Mesendoderm (in vitro differentiated cells): ENCODE data around the gene RASGRP3.

Source experiments
- DNase-seq: peaks from one replicate; pipeline ENCODE4 v3.0.0; 2013
- H2AK5ac ChIP-seq: 2 replicates; pipeline ENCODE4 v1.6.1; 2013; ENCODE audit warnings: low read length, inconsistent platforms
- H2BK120ac ChIP-seq: 2 replicates; pipeline ENCODE4 v1.6.1; 2013; ENCODE audit warnings: low read depth, mild to moderate bottlenecking, low read length, moderate library complexity, mixed read lengths
- H2BK15ac ChIP-seq: replicated peaks from 2 replicates; pipeline ENCODE4 v1.6.1; 2013; ENCODE audit warnings: low read depth, mild to moderate bottlenecking, moderate library complexity
- H2BK5ac ChIP-seq: 2 replicates; pipeline ENCODE4 v1.6.1; 2013; ENCODE audit warnings: low read length, inconsistent platforms
- H3K18ac ChIP-seq: 2 replicates; pipeline ENCODE4 v1.6.1; 2013; ENCODE audit warnings: mild to moderate bottlenecking, low read length, mixed read lengths
- H3K23ac ChIP-seq: one replicate; pipeline ENCODE4 v1.6.1; 2013; ENCODE audit warnings: low read length
- H3K27ac ChIP-seq: 2 replicates; pipeline ENCODE4 v1.5.1; 2013; ENCODE audit warnings: low read depth, mild to moderate bottlenecking, inconsistent platforms, low read length, moderate library complexity
- H3K27me3 ChIP-seq: 2 replicates; pipeline ENCODE4 v1.6.1; 2013; ENCODE audit warnings: low read length, control low read depth, mild to moderate bottlenecking, inconsistent platforms; ENCODE audit not compliant: insufficient read depth, poor library complexity
- H3K36me3 ChIP-seq: 2 replicates; pipeline ENCODE4 v1.6.1; 2013; ENCODE audit warnings: low read length, inconsistent platforms; ENCODE audit not compliant: control insufficient read depth, insufficient read depth
- H3K4ac ChIP-seq: one replicate; pipeline ENCODE4 v1.6.1; 2013; ENCODE audit warnings: low read depth, mild to moderate bottlenecking, low read length, moderate library complexity
- H3K4me1 ChIP-seq: 2 replicates; pipeline ENCODE4 v1.6.1; 2013; ENCODE audit warnings: low read depth, low read length, inconsistent platforms; ENCODE audit not compliant: control insufficient read depth
- H3K4me2 ChIP-seq: 2 replicates; pipeline ENCODE4 v1.6.1; 2013; ENCODE audit warnings: low read length
- H3K4me3 ChIP-seq: 2 replicates; pipeline ENCODE4 v1.5.1; 2013; ENCODE audit warnings: mild to moderate bottlenecking, low read length
- H3K56ac ChIP-seq: one replicate; pipeline ENCODE4 v1.6.1; 2013; ENCODE audit warnings: low read length
- H3K79me1 ChIP-seq: 2 replicates; pipeline ENCODE4 v1.6.1; 2013; ENCODE audit warnings: low read length, inconsistent platforms
- H3K79me2 ChIP-seq: 2 replicates; pipeline ENCODE4 v1.6.1; 2013; ENCODE audit warnings: mild to moderate bottlenecking, low read length; ENCODE audit not compliant: control insufficient read depth, insufficient read depth
- H3K9ac ChIP-seq: 2 replicates; pipeline ENCODE4 v1.6.1; 2013; ENCODE audit warnings: low read length, inconsistent platforms
- H4K5ac ChIP-seq: one replicate; pipeline ENCODE4 v1.6.1; 2013; ENCODE audit warnings: low read length
- H4K8ac ChIP-seq: one replicate; pipeline ENCODE4 v1.6.1; 2013; ENCODE audit warnings: low read depth, mild to moderate bottlenecking, control low read depth, low read length, moderate library complexity
- WGBS: extraction: QIAGEN DNeasy Blood & Tissue Kit; methylation state at CpG from one replicate; pipeline ENCODE4 v1.1.7; 2013; ENCODE audit warnings: low lambda C conversion rate, missing lambda C conversion rate; ENCODE audit not compliant: insufficient coverage; ENCODE audit errors: extremely low coverage; 5-methylcytosine and 5-hydroxymethylcytosine counted together

RASGRP3 gene

GRCh38 chr2:33581872-33582271 lies 105.4 kb downstream of the RASGRP3 start:
- no peaks in the 10 kb centered on the region for H3K4me1 ChIP-seq
- no peak overlapping the region for H2BK5ac ChIP-seq
- no peak overlapping the region for H2BK120ac ChIP-seq
- no peak overlapping the region for H3K4me3 ChIP-seq
- H4K5ac ChIP-seq = no peak overlapping the region
- H3K4me2 ChIP-seq = no peak overlapping the region
- H3K56ac ChIP-seq = no peak overlapping the region
- no peak overlapping the region for H3K18ac ChIP-seq
- H3K4ac ChIP-seq = no peak overlapping the region
- no peak overlapping the region for H4K8ac ChIP-seq
- no peaks in the 10 kb centered on the region for H3K79me2 ChIP-seq
- no peaks in the 10 kb centered on the region for H3K36me3 ChIP-seq
- H3K79me1 ChIP-seq = peaks cover 1% of the 10 kb centered on the region
- no peak overlapping the region for H3K23ac ChIP-seq
- no peak overlapping the region for H3K27ac ChIP-seq
- no peak overlapping the region for H3K9ac ChIP-seq
- no peaks in the 10 kb centered on the region for H3K27me3 ChIP-seq
- no CpG with 5 or more reads among the region's 5 CpGs for WGBS
- H2BK15ac ChIP-seq = no peak overlapping the region
- H2AK5ac ChIP-seq = no peak overlapping the region
- no peak for DNase-seq

DNA sequence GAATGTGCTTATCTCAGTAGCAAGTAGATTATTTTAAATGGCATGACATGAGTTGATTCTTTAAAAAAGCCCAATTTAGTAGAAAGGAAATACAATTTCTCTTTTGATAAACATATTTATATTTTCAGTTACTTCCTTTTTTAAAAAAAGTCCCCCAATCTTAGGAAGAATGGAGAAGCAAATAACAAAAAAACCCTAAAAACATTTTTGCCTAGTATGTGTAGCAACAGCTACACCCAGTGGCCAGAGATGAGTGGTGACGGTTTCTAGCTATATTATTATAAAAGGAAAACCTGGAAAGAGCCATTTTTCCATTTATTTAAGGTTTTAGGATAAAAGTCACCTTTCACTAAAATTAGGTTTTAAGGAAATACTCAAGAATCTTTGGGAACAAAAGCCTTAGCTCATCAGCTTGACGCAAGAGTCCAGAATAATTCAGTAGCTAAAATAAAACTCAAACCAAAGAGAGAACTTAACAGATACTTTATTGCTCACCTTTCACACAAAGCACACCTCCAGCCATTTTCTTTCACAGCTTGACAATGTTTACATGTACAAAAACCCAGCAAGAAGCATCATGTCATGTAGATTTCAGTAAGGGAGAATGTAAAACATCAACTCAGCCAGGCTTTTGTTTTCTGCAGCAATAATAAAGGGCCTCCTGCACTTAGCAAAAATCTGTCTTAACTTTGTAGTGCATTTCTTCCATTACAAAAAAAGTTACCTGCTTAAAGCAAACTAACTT lies 106.9 kb downstream of the RASGRP3 start:
- no peak overlapping the region for H3K27ac ChIP-seq
- H2BK120ac ChIP-seq = no peak overlapping the region
- no peak overlapping the region for H3K4me3 ChIP-seq
- no peak overlapping the region for H2AK5ac ChIP-seq
- H4K5ac ChIP-seq = no peak overlapping the region
- H3K18ac ChIP-seq = no peak overlapping the region
- no peak overlapping the region for H3K56ac ChIP-seq
- H3K36me3 ChIP-seq = peaks cover 1% of the 10 kb centered on the region
- H3K4me1 ChIP-seq = no peaks in the 10 kb centered on the region
- H3K4ac ChIP-seq = no peak overlapping the region
- no peak overlapping the region for H3K23ac ChIP-seq
- no CpG with 5 or more reads among the region's 2 CpGs for WGBS
- no peak overlapping the region for H3K9ac ChIP-seq
- H2BK15ac ChIP-seq = no peak overlapping the region
- peaks cover 1% of the 10 kb centered on the region for H3K79me1 ChIP-seq
- H4K8ac ChIP-seq = no peak overlapping the region
- H3K79me2 ChIP-seq = no peaks in the 10 kb centered on the region
- peak; percentile 45 for DNase-seq
- H3K27me3 ChIP-seq = no peaks in the 10 kb centered on the region
- no peak overlapping the region for H3K4me2 ChIP-seq
- H2BK5ac ChIP-seq = no peak overlapping the region

- H3K4me2 ChIP-seq = no peak overlapping the region
- H4K5ac ChIP-seq = no peak overlapping the region
- no peak overlapping the region for H3K9ac ChIP-seq
- no peak overlapping the region for H2AK5ac ChIP-seq
- no peaks in the 10 kb centered on the region for H3K79me2 ChIP-seq
- no peaks in the 10 kb centered on the region for H3K27me3 ChIP-seq
- H4K8ac ChIP-seq = no peak overlapping the region
- H3K79me1 ChIP-seq = no peaks in the 10 kb centered on the region
- no peaks in the 10 kb centered on the region for H3K4me1 ChIP-seq
- H3K36me3 ChIP-seq = peaks cover 1% of the 10 kb centered on the region
- no peak overlapping the region for H3K4me3 ChIP-seq
- DNase-seq = no peak
- H3K18ac ChIP-seq = no peak overlapping the region
- no CpG with 5 or more reads among the region's 2 CpGs for WGBS
- H3K56ac ChIP-seq = no peak overlapping the region
- no peak overlapping the region for H2BK5ac ChIP-seq
- no peak overlapping the region for H3K27ac ChIP-seq
- H2BK15ac ChIP-seq = no peak overlapping the region
- H3K23ac ChIP-seq = no peak overlapping the region
- H2BK120ac ChIP-seq = no peak overlapping the region
- H3K4ac ChIP-seq = no peak overlapping the region
Measured at GRCh38 chr2:33586766-33587165, 110.3 kb downstream of the RASGRP3 start.

GRCh38 chr2:33588232-33588631 lies 111.8 kb downstream of the RASGRP3 start:
- Histone ChIP-seq H3K27me3 (no peaks in the 10 kb centered on the region), H3K27ac (no peak overlapping the region), H3K4me1 (no peaks in the 10 kb centered on the region), H3K9ac (no peak overlapping the region), H3K4me3 (no peak overlapping the region), H3K18ac (no peak overlapping the region), H3K36me3 (peaks cover 1% of the 10 kb centered on the region), H3K56ac (no peak overlapping the region), H3K4me2 (no peak overlapping the region), H3K79me2 (no peaks in the 10 kb centered on the region), H2AK5ac (no peak overlapping the region), H2BK120ac (no peak overlapping the region), H4K5ac (no peak overlapping the region), H3K79me1 (no peaks in the 10 kb centered on the region), H3K4ac (no peak overlapping the region), H4K8ac (no peak overlapping the region), H3K23ac (no peak overlapping the region), H2BK5ac (no peak overlapping the region), H2BK15ac (no peak overlapping the region)
- WGBS = no CpG with 5 or more reads among the region's 2 CpGs
- DNase-seq = no peak

GRCh38 chr2:33589444-33589843 lies 113.0 kb downstream of the RASGRP3 start:
- Histone ChIP-seq H3K4me1 (no peaks in the 10 kb centered on the region), H3K79me1 (no peaks in the 10 kb centered on the region), H2AK5ac (no peak overlapping the region), H3K18ac (no peak overlapping the region), H4K5ac (no peak overlapping the region), H3K9ac (no peak overlapping the region), H3K36me3 (peaks cover 1% of the 10 kb centered on the region), H2BK120ac (no peak overlapping the region), H3K79me2 (no peaks in the 10 kb centered on the region), H2BK5ac (no peak overlapping the region), H3K23ac (no peak overlapping the region), H4K8ac (no peak overlapping the region), H3K4me2 (no peak overlapping the region), H3K4me3 (no peak overlapping the region), H2BK15ac (no peak overlapping the region), H3K4ac (no peak overlapping the region), H3K56ac (no peak overlapping the region), H3K27ac (no peak overlapping the region), H3K27me3 (no peaks in the 10 kb centered on the region)
- no CpG with 5 or more reads among the region's 1 CpG for WGBS
- DNase-seq = no peak

DNA sequence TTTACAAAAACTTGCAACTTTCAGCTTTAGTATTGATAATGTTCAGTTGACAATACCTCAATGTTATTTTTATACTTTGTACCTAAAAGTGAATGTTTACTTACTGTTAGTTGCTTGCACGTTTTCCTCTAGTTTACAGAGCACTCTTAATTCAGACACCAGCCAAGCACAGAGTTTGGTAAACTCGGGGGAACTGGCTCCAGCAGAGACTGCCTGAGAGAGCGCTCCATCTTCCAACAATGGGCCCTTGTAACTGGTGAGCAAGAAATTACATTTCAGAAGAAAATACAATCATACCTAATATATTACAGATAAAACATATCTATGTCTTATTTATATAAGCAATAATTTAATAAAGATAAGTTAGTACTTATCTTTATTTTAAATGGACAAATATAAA lies 118.9 kb downstream of the RASGRP3 start:
- Histone ChIP-seq H2BK120ac (no peak overlapping the region), H2BK15ac (no peak overlapping the region), H3K23ac (no peak overlapping the region), H3K79me1 (peaks cover 5% of the 10 kb centered on the region), H3K9ac (no peak overlapping the region), H3K27me3 (no peaks in the 10 kb centered on the region), H3K4me2 (no peak overlapping the region), H2BK5ac (no peak overlapping the region), H3K36me3 (no peaks in the 10 kb centered on the region), H3K79me2 (peaks cover 14% of the 10 kb centered on the region), H3K56ac (no peak overlapping the region), H3K4me1 (no peaks in the 10 kb centered on the region), H4K5ac (no peak overlapping the region), H3K4me3 (no peak overlapping the region), H3K4ac (no peak overlapping the region), H3K18ac (no peak overlapping the region), H3K27ac (no peak overlapping the region), H2AK5ac (no peak overlapping the region), H4K8ac (no peak overlapping the region)
- no peak for DNase-seq
- WGBS = no CpG with 5 or more reads among the region's 3 CpGs
